Naive B cell (primary cell): Measurements from ENCODE around the gene DNAI2. TPM values are rescaled to one million over a fixed set of nuclear protein-coding genes. Genes with fewer than 3 reads are reported as not detected.

Experiments used
- ATAC-seq, 2 donors: fragments of 150-1000 bp; cut with Tn5 transposase; 2 replicates each; pipeline ENCODE4 v1.10.0; 2021; ENCODE audit warnings: low read depth in 2 of 2, mild to moderate bottlenecking in 2 of 2, moderate library complexity in 2 of 2
- DNase-seq: peaks from one replicate; pipeline ENCODE4 v3.0.0; 2022
- H3K27ac Mint-ChIP-seq, 6 donors: one replicate each; pipeline ENCODE4 v1.8.0; 2020 to 2022; ENCODE audit warnings: mild to moderate bottlenecking in 6 of 6, mixed read lengths in 6 of 6, moderate library complexity in 5 of 6, inconsistent platforms in 2 of 6
- H3K27me3 Mint-ChIP-seq, 3 donors: one replicate each; pipeline ENCODE4 v1.8.0; 2021 to 2022; ENCODE audit warnings: mixed read lengths in 3 of 3, mild to moderate bottlenecking in 1 of 3
- H3K36me3 Mint-ChIP-seq, 2 donors: one replicate each; pipeline ENCODE4 v1.8.0; 2020 to 2022; ENCODE audit warnings: mixed read lengths in 2 of 2, inconsistent platforms in 1 of 2, mild to moderate bottlenecking in 1 of 2
- H3K4me1 Mint-ChIP-seq, 3 donors: one replicate each; pipeline ENCODE4 v1.8.0; 2020 to 2022; ENCODE audit warnings: mixed read lengths in 3 of 3, inconsistent platforms in 1 of 3, mild to moderate bottlenecking in 1 of 3, moderate library complexity in 1 of 3
- H3K4me3 Mint-ChIP-seq, 8 donors: one replicate each; pipeline ENCODE4 v1.8.0; 2020 to 2022; ENCODE audit warnings: mild to moderate bottlenecking in 8 of 8, mixed read lengths in 8 of 8, moderate library complexity in 8 of 8, inconsistent platforms in 2 of 8
- H3K9me3 Mint-ChIP-seq, 7 donors: one replicate each; pipeline ENCODE4 v1.8.0; 2020 to 2022; ENCODE audit warnings: mixed read lengths in 7 of 7, mild to moderate bottlenecking in 5 of 7, inconsistent platforms in 2 of 7, moderate library complexity in 1 of 7
- polyA plus RNA-seq, 6 donors: library from polyadenylated mRNA; unstranded; fragments of 300-500 nt; fragmentation: Illumina TruSeq; gene quantifications; one replicate each; pipeline ENCODE4 v1.2.3, GENCODE V29; 2021; ENCODE audit warnings: low read depth in 6 of 6

Gene DNAI2
- polyA plus RNA-seq, 6 donors from 2014 or later, result not detected

DNA sequence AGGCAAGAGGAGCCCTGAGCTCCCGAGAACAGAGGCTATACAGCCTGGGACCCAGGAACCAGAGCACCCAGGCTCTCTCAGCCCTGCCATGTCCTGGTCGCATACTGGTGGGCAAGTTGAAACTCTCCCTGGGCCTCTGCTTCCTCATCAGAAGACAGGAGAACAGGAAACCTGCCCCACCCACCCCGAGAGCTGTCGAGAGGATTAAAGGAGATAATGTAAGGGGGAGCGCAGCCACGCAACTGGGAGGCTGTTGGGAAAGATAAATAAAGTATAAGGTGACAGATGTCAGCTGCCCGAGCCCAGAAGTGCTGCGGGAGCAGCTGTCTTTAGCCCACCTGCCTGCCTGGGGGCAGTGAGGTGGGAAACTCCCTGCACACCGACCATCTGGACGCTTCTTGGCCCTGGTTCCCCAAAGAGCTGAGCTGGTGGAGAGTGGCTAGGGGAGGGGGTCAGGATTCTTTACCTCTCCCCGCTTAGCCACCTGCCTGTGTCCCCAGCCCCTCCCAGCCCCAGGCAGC is 58.8 kb downstream of the DNAI2 start:
- no peak for ATAC-seq
- no peak overlapping the region for H3K4me3 Mint-ChIP-seq
- peaks cover 0 to 19% (median 6%) of the 10 kb centered on the region in 7 donors for H3K9me3 Mint-ChIP-seq

DNA sequence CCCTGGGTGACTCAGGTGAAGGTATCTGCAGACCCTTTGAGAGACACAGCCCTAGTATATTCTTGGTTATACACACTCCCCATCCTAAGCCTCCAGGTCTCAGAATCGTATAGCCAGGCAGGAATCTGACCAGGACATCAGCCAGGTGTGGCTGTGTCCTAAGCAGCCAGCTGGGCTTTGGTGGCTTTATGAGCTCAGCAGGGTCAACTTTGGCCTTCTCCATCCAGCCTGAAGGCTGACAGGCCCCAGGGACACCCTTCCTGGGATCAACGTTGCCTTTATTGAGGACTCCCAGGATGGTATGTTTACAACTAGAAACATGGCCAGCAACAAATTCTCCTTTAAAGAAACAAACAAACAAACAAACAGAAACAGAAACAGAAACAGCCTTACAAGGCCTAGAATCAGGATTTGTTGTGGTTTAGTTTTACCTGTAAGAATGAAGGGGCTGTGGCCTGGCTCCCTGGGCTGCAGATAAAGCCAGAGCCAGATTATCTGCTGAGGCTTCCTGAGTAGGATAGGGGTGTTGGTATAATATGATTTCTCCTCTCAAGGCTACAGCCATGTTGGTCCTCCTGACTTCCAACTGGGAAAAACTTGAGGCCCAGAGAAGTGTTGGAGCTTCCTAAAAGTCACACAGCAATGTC is 60.5 kb downstream of the DNAI2 start:
- Mint-ChIP-seq H3K27me3 (peaks cover 6 to 22% (median 16%) of the 10 kb centered on the region in 3 donors), H3K4me1 (no peaks in the 10 kb centered on the region), H3K36me3 (no peaks in the 10 kb centered on the region), H3K4me3 (no peak overlapping the region), H3K27ac (no peak overlapping the region), H3K9me3 (peaks cover 0 to 19% (median 6%) of the 10 kb centered on the region in 7 donors)
- DNase-seq, result no peak
- ATAC-seq, result no peak

More for the DNA sequence above, 58.8 kb downstream of the DNAI2 start:
- no peaks in the 10 kb centered on the region for H3K36me3 Mint-ChIP-seq
- H3K27me3 Mint-ChIP-seq, result peaks cover 7 to 26% (median 23%) of the 10 kb centered on the region in 3 donors
- DNase-seq, result no peak
- no peaks in the 10 kb centered on the region for H3K4me1 Mint-ChIP-seq
- no peak overlapping the region for H3K27ac Mint-ChIP-seq

DNA sequence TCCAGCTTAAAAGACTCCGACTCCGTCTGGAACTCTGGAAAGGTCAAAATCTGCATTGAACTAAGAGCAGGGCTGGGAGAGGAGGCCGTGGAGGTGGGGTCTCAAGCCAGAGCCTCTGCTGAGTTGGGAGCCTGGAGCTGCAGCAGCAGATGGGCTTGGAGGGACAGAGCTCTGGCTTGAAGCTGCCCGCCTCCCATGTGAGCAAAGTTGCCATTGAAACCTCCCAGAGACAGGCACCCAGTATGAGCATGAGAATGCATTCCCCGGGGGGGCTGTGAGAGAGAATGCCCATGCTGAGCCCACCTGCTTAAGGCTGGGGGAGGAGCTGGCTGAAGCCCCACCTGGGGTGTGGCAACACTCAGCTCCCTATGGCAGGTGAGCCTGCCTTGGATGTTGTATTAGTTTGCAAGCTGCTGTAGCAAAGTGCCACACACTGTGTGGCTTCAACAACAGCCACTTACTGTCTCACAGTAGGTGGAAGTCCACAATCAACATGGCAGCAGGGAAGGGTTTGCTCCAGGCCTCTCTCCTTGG is 61.6 kb downstream of the DNAI2 start:
- Mint-ChIP-seq H3K27ac (no peak overlapping the region), H3K27me3 (peaks cover 3 to 27% (median 6%) of the 10 kb centered on the region in 3 donors), H3K36me3 (no peaks in the 10 kb centered on the region), H3K9me3 (peaks cover 0 to 19% (median 6%) of the 10 kb centered on the region in 7 donors), H3K4me3 (no peak overlapping the region), H3K4me1 (no peaks in the 10 kb centered on the region)
- ATAC-seq, result no peak
- no peak for DNase-seq

DNA sequence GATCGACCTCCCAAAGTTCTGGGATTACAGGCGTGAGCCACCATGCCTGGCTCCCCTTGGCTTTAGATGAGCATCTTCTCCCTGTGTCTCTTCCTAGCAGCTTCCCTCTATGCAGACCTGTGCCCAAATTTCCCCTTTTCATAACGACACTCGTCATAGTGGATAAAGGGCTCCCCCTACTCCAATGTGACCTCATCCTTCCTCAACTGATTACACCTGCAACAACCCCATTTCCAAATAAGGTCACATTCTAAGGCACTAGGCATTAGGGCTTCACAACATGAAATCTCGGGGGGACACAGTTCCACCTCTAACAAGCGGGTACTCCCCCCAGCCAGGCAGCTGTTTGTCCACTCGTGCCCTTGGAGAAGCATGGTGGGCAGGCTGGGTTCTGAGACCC is 62.3 kb downstream of the DNAI2 start:
- H3K27ac Mint-ChIP-seq, result no peak overlapping the region
- H3K36me3 Mint-ChIP-seq, result no peaks in the 10 kb centered on the region
- peak overlapping the region in 1 of 8 donors; percentile 18 for H3K4me3 Mint-ChIP-seq
- DNase-seq, result no peak
- no peaks in the 10 kb centered on the region for H3K4me1 Mint-ChIP-seq
- no peak for ATAC-seq
- peaks cover 0 to 19% (median 6%) of the 10 kb centered on the region in 7 donors for H3K9me3 Mint-ChIP-seq
- peaks cover 0 to 22% (median 0%) of the 10 kb centered on the region in 3 donors for H3K27me3 Mint-ChIP-seq

DNA sequence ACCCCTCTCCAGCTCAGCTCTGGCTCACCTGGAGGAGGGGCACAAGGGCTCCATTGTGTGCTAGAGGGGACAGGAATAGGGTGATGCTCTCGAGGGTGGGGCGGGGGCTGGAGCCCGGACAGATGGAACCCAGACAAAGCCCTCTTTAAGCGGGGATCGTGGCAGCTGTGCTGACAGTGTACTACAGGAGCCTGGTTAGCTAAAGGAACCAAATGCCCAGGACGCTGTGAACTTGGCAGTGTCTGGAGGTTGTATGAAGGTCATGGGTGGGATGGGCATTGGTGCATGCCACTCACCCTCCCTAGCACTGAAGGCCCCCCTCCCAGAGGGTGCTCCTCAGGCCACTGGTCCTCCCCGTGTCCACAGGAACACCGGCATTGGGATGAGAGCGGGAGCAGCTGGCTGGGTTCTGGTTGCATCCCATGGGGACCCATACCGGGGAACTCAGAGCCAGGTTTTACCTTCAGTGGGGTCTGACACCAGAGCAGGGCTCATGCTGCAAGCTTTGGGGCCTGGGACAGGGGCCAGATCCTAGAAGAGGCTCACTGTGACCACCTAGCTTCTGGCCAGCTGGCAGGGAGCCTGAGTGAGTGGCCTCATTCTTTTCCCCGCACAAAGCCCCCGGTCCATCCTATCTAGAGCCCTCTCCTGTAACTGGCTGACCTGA is 63.9 kb downstream of the DNAI2 start:
- Mint-ChIP-seq H3K27ac (no peak overlapping the region), H3K4me1 (no peaks in the 10 kb centered on the region), H3K4me3 (no peak overlapping the region), H3K36me3 (no peaks in the 10 kb centered on the region), H3K9me3 (peaks cover 0 to 17% (median 6%) of the 10 kb centered on the region in 7 donors), H3K27me3 (peaks cover 0 to 21% (median 0%) of the 10 kb centered on the region in 3 donors)
- DNase-seq, result no peak
- no peak for ATAC-seq

DNA sequence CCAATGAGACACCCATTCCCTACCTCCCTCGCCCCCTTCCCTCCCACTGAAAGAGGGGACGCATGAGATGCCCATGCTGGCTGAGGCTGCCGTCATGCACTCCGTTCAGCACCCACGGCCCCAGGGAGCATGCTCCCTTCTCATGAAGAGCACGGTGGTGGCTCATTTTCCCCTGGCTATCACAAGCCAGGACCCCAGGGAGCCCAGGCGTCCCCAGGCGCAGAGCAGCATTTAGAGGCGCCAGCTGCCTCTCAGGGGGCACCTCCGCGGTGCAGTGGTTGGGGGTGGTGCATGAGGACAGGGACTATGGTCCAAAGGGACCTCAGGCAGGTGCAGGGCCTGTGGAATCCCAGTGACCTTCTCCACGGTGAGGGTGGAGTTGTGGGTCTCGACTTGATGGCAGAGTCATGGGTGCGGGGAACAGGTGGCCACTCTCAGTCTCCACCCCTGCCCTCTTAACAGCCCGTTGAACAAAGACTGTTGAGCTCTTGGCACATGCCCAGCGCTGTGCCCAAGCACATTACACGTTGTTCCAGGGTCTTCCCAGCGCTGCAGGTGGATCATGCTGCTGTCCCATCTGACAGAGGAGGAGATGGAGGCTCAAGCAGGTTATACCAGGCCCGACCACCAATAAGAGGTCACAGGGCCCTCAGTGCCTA is 65.6 kb downstream of the DNAI2 start:
- peaks cover 0 to 24% (median 3%) of the 10 kb centered on the region in 3 donors for H3K27me3 Mint-ChIP-seq
- peaks cover 0 to 9% (median 3%) of the 10 kb centered on the region in 7 donors for H3K9me3 Mint-ChIP-seq
- no peak for DNase-seq
- no peaks in the 10 kb centered on the region for H3K36me3 Mint-ChIP-seq
- peak overlapping the region in 2 of 6 donors; percentile 66 to 72 for H3K27ac Mint-ChIP-seq
- ATAC-seq, result no peak
- no peak overlapping the region for H3K4me3 Mint-ChIP-seq
- H3K4me1 Mint-ChIP-seq, result no peaks in the 10 kb centered on the region

DNA sequence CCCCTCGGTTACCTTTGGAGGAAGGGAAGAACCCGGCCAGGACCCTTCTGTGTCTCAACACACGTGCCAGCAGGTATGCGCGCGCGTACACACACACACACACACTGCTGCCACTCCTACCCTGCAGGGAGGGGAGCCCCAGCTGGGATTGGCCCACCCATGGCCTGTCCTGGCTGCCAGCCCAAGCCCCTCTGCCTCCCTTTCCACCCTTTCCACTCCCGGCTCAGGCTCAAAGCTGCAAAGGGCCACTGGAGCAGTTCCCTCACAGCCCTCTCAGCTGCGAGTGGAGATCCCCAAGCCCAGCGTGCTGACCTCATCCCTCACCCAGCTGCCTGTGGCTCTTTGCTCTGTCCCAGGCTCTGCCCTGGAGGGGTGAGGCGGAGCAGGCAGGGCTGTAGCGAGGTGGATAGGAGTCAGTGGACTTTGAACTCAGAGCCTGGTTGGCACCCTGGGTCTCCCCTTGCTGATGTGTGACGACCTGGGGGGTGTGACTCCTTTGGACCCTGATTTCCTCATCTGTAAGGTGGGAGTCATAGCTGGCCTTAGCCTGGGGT is 66.5 kb downstream of the DNAI2 start:
- peaks cover 0 to 33% (median 12%) of the 10 kb centered on the region in 3 donors for H3K27me3 Mint-ChIP-seq
- no peaks in the 10 kb centered on the region for H3K4me1 Mint-ChIP-seq
- H3K27ac Mint-ChIP-seq, result no peak overlapping the region
- no peak overlapping the region for H3K4me3 Mint-ChIP-seq
- no peaks in the 10 kb centered on the region for H3K36me3 Mint-ChIP-seq
- ATAC-seq (no peak), DNase-seq (no peak)
- peaks cover 0 to 3% (median 0%) of the 10 kb centered on the region in 7 donors for H3K9me3 Mint-ChIP-seq

DNA sequence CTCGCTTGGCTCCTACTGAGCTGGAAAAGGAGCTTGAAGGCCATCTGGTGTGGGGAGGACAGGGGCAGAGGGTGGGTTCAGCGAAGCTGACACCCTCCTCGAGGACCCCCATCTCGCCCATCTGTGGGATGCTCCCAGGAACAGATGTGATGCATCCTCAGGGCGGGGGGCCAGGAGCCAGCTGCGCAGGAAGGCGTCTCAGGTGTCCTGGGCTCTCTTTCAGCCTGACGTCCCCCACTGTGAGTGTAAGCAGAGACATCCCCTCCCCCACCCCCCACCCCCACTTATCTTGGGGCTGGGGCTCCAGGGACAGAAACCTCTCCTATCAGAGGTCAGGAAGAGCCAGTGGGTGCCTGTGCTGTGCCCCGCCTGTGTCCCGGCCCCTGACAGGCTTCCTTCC is 68.2 kb downstream of the DNAI2 start:
- Mint-ChIP-seq H3K4me1 (no peaks in the 10 kb centered on the region), H3K27ac (no peak overlapping the region), H3K36me3 (no peaks in the 10 kb centered on the region), H3K27me3 (peaks cover 0 to 37% (median 16%) of the 10 kb centered on the region in 3 donors), H3K4me3 (no peak overlapping the region), H3K9me3 (no peaks in the 10 kb centered on the region)
- DNase-seq (no peak), ATAC-seq (no peak)

DNA sequence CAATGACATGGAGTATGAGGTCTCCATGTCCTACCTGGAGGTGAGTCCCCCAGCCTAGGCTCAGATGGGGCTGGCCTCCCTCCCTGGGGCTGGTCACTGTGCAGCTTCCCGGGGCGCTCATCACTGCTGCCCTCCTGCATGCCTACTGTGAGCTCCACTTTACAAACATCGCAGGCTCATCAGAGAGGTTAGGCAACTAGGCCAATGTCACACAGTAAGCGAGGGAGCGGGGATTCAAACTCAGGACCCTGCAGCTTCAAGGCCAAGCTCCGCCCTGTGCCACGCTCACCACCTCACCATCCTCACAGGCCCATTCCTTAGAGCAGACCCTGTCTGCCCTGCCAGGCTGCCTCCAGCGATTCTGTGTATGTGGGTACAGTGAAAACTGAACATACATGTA is 69.1 kb downstream of the DNAI2 start:
- ATAC-seq, result no peak
- Mint-ChIP-seq H3K4me3 (no peak overlapping the region), H3K4me1 (no peaks in the 10 kb centered on the region), H3K9me3 (no peaks in the 10 kb centered on the region), H3K27ac (no peak overlapping the region), H3K27me3 (peaks cover 1 to 39% (median 22%) of the 10 kb centered on the region in 3 donors), H3K36me3 (no peaks in the 10 kb centered on the region)
- no peak for DNase-seq

DNA sequence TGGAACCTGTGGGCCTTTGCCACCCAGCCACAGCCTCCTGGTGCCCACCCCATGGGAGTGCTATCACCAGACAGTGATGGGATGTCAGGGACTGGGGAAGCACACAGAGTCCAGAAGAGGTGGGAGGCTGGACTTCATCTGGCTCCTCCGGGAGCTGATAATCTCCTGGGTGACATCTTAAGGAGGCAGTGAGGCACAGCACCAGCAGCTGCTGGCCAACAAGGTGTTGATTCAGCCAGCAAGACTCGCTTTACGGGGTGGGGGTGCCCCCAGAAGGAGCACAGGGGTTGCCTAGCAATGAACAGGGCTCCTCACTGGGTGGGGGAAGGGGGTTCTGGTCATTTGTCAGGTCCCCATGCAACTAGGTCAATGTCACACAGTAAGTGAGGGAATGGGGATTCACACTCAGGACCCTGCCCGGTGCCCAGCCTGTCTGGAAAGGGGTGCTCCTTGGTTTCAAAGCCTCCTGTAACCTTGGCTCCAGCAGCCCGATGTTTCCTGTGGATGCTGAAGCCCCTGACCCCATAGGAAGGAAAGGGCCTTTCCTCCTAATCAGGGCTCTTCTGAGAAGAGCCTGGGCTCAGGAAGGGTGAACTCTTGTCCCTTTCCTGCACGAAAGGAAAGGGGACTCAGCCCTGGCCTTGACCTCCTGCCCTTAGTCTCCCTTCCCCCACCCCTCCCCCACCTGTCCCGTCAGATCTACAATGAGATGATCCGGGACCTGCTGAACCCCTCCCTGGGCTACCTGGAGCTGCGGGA is 69.7 kb downstream of the DNAI2 start:
- ATAC-seq, result no peak
- Mint-ChIP-seq H3K4me1 (no peaks in the 10 kb centered on the region), H3K36me3 (no peaks in the 10 kb centered on the region), H3K27ac (no peak overlapping the region), H3K4me3 (no peak overlapping the region), H3K27me3 (peaks cover 7 to 41% (median 28%) of the 10 kb centered on the region in 3 donors), H3K9me3 (peaks cover 0 to 2% (median 0%) of the 10 kb centered on the region in 7 donors)
- no peak for DNase-seq

DNA sequence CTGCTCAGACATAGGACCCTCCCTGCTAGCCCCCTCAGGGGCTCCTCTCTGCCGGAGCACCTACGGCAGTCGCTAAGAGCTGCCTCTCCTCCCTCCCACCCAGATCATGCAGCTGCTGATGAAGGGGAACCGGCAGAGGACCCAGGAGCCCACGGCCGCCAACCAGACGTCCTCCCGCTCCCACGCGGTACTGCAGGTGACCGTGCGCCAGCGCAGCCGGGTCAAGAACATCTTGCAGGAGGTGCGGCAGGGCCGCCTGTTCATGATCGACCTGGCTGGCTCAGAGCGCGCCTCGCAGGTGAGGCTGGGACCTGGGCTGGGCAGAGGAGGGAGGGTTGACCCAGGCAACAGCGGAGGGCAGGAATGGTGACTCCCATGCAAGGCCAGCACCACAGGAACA is 70.6 kb downstream of the DNAI2 start:
- H3K27me3 Mint-ChIP-seq, result peaks cover 8 to 34% (median 32%) of the 10 kb centered on the region in 3 donors
- no peaks in the 10 kb centered on the region for H3K4me1 Mint-ChIP-seq
- no peak for ATAC-seq
- no peak overlapping the region for H3K27ac Mint-ChIP-seq
- H3K36me3 Mint-ChIP-seq, result no peaks in the 10 kb centered on the region
- H3K4me3 Mint-ChIP-seq, result no peak overlapping the region
- no peak for DNase-seq
- H3K9me3 Mint-ChIP-seq, result peaks cover 0 to 2% (median 0%) of the 10 kb centered on the region in 7 donors

DNA sequence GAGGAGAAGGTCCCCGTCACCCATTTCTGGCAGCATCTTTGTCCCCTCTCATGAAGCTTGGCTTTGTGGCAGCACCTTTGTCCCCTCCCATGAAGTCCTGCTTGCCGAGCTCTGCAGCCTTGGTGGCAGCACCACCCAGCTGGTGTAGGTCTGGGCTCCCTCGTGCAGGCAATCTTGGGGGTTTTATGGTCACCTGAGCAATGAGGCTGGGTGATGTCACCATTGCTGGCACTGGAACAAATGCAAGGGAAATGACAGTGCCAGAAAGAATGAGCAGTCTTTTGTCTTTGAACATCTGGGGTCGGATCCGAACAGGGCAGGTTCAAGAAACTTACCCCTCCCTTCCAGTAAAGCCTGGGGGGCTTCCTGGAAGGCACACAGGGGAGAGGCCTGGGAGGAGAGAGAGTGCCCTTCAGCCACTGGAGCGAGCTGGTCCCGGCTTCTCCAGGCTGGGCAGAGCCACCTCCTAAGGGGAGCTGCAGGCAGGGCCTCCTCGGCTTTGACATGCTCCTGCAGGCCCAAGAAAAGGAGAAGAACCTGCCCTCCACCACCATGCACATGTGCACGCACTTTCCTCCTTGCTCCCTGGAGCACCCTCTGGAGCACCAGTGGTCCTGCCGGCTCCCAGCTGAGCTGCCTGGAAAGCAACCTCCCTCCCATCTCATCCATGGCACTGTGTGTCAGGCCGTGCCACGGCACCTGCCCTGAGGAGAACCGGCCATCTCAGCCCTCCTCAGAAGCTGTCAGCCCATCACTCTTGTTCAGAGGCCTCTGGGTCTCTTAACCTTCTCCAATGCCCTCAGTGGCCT is 71.6 kb downstream of the DNAI2 start:
- DNase-seq, result no peak
- Mint-ChIP-seq H3K9me3 (peaks cover 0 to 2% (median 0%) of the 10 kb centered on the region in 7 donors), H3K4me3 (peak overlapping the region in 1 of 8 donors; percentile 60), H3K4me1 (no peaks in the 10 kb centered on the region), H3K27ac (no peak overlapping the region), H3K36me3 (no peaks in the 10 kb centered on the region), H3K27me3 (peaks cover 11 to 41% (median 36%) of the 10 kb centered on the region in 3 donors)
- no peak for ATAC-seq
